Left cardiac atrium (tissue), 4 donors: ENCODE results near the gene PLCB4. TPM values are rescaled to one million over a fixed set of nuclear protein-coding genes. Genes with fewer than 3 reads are reported as not detected.

ENCODE experiments used
- ATAC-seq, 2 donors: fragments of 200-7000 bp; cut with Tn5 transposase; one replicate each; pipeline ENCODE4 v1.9.1; 2020; ENCODE audit warnings: mild to moderate bottlenecking in 2 of 2, moderate library complexity in 2 of 2
- DNase-seq: peaks from one replicate; pipeline ENCODE4 v3.0.0-alpha.2; 2020
- intact Hi-C, 2 donors: fragments of 100-400 bp; cut with DNase I; formaldehyde crosslinking; loops; one replicate each; pipeline versions ENCODE4 v1.14.1 to v1.15.1; 2022 to 2023
- total RNA-seq, 2 donors: library from RNA; stranded (reverse); fragmentation: NEBNext Ultra II Directional; extraction: Animal tissue kit (Norgen Biotek cat#: 25700); gene quantifications; one replicate each; pipeline ENCODE4 v1.2.1, GENCODE V29; 2021
- donor health status: DM: no; HTN: yes; CAD: no.
- donor health status: DM: no; HTN: yes; CAD: no; lungs with severe emphysema.
- donor health status: DM: yes; HTN: yes; CAD: no.
- donor health status: Dilated cardiomyopathy.

Gene PLCB4
- total RNA-seq, 2 donors from 2014 or later, result 29.7 to 33.4 TPM

DNA sequence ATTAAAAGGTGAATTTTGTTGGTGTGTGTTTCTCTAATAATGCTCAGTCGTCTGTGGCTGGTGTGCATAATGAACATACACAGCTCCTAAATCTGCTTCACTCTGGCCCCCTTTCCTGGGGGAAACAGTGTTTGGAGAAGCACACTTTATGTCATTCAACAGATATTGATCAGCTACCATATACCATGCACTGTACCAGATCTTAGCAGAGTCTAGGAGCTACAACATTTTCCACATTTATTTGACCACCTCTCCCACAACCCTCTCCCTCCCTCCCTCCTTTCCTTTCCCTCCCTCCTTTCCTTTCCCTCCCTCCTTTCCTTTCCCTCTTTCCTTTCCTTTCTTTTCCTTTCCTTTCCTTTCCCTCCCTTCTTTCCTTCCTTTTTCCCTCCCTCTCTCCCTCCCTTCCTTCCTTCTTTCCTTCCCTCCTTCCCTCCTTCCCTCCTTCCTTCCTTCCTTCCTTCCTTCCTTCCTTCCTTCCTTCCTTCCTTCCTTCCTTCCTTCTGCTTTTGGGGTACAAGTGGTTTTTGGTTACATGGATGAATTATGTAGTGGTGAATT is 85.7 kb downstream of the PLCB4 start:
- DNase-seq, result no peak
- no peak for ATAC-seq
- intact Hi-C loops, result no loop called here

- intact Hi-C loops, result no loop called here
- no peak for DNase-seq
- no peak for ATAC-seq
These were observed 87.8 kb downstream of the PLCB4 start for GRCh38 chr20:9156529-9157280.

- ATAC-seq (no peak), DNase-seq (no peak)
- intact Hi-C loops, result loop anchor here in 1 of 2 donors (10.0 kb wide), 1 partner anchor 46 kb away; no protein-coding TSS in a partner anchor
These were observed 91.4 kb downstream of the PLCB4 start for GRCh38 chr20:9160331-9160730.

- peak in 1 of 2 donors; percentile 76 for ATAC-seq
- intact Hi-C loops, result loop anchor here in 1 of 2 donors (10.0 kb wide), 1 partner anchor 46 kb away; no protein-coding TSS in a partner anchor
These were observed 91.9 kb downstream of the PLCB4 start for GRCh38 chr20:9160757-9161156.

GRCh38 chr20:9161311-9161710 is 92.4 kb downstream of the PLCB4 start:
- DNase-seq, result no peak
- no peak for ATAC-seq
- intact Hi-C loops, result loop anchor here in 1 of 2 donors (10.0 kb wide), 1 partner anchor 47 kb away; no protein-coding TSS in a partner anchor

More at GRCh38 chr20:9160757-9161156, 91.9 kb downstream of the PLCB4 start:
- no peak for DNase-seq

DNA sequence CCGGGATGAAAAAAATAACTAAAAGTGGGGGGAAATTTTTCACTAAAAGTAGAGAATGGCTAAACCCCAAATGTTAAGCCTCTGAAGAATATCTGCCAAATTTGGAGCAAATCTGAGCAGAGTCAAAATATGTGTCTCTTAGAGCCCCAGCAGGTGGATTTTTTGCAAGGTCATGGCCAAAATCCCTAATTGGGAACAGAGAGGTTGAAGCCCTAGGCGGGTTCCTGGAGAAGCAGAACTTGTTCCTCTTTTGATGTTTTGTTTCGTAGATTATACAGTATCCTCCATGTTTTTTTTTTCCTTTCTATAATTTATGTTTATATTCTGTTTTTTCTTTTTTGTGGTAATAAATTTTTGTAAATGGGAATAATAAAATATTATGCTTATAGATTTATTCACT is 94.4 kb downstream of the PLCB4 start:
- ATAC-seq (no peak), DNase-seq (no peak)
- intact Hi-C loops, result loop anchor here in 1 of 2 donors (10.0 kb wide), 1 partner anchor 48 kb away; no protein-coding TSS in a partner anchor

DNA sequence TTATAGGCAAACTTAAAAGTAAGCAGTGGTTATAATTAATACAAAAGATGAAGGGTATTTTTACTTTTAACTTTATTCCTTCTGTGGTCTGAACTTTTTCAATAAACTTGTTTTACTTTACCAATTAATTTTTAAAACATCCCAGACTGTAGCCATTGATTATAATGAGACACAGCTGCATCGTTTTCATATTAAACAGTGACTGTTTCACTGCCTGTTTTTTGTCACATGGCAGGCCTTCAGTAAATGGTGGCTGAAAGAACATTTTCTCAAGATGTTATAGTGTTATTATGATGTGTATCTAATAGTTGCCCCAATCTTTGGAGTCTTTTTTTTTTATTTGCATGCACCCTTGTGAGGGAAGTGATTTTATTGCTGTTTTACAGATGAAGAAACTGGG is 95.1 kb downstream of the PLCB4 start:
- intact Hi-C loops, result loop anchor here in 1 of 2 donors (10.0 kb wide), 1 partner anchor 49 kb away; no protein-coding TSS in a partner anchor
- ATAC-seq (no peak), DNase-seq (no peak)

DNA sequence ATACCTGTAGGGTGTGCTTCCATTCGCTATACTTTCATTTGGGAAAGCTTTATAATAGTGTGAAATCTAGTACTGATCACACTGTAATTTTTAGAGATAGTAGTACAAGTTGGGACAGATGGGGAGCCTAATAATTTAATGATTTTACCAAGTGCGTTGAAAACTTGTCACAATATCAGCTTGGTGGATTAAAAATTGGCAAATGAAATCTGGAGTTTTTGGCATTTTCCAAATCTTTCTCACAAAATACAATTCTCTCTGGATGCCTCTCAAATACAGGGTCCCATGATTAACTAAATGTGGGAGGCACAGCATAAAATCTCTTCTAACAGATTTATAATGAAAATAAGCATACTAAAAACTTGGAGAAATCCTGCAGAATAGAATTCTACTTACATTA is 96.4 kb downstream of the PLCB4 start:
- intact Hi-C loops, result loop anchor here in 1 of 2 donors (10.0 kb wide), 1 partner anchor 50 kb away; no protein-coding TSS in a partner anchor
- no peak for ATAC-seq
- DNase-seq, result no peak

GRCh38 chr20:9166153-9166780 is 97.4 kb downstream of the PLCB4 start:
- ATAC-seq (peak; percentile 53 to 57), DNase-seq (no peak)
- intact Hi-C loops, result loop anchor here in 1 of 2 donors (10.0 kb wide), 1 partner anchor 51 kb away; no protein-coding TSS in a partner anchor

DNA sequence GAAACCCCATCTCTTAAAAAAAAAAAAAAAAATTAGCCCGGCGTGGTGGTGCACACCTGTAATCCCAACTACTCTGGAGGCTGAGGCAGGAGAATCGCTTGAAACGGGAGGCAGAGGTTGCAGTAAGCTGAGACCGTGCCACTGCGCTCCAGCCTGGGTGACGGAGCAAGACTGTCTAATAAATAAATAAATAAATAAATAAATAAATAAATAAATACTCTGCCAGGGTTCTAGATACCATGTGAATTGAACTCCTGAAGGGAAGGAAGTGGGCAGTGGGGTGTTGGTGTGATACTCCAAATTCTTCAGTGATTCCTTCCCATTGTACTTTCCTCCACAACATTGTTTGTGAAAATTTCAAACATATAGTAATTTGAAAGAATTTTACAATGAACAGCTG is 100.5 kb downstream of the PLCB4 start:
- intact Hi-C loops, result loop anchor here in 1 of 2 donors (10.0 kb wide), 1 partner anchor 55 kb away; no protein-coding TSS in a partner anchor

GRCh38 chr20:9172851-9173250 is 104.0 kb downstream of the PLCB4 start:
- ATAC-seq (no peak), DNase-seq (no peak)
- intact Hi-C loops, result no loop called here

More for the DNA sequence above, 100.5 kb downstream of the PLCB4 start:
- DNase-seq, result no peak
- no peak for ATAC-seq

- intact Hi-C loops, result no loop called here
- DNase-seq, result no peak
- ATAC-seq, result no peak
These were observed 108.4 kb downstream of the PLCB4 start for GRCh38 chr20:9177278-9177677.

- ATAC-seq (peak in 1 of 2 donors; percentile 40), DNase-seq (no peak)
- intact Hi-C loops, result no loop called here
These were observed 110.4 kb downstream of the PLCB4 start for GRCh38 chr20:9179193-9179802.

GRCh38 chr20:9179867-9180266 is 111.0 kb downstream of the PLCB4 start:
- DNase-seq, result no peak
- intact Hi-C loops, result no loop called here
- no peak for ATAC-seq

DNA sequence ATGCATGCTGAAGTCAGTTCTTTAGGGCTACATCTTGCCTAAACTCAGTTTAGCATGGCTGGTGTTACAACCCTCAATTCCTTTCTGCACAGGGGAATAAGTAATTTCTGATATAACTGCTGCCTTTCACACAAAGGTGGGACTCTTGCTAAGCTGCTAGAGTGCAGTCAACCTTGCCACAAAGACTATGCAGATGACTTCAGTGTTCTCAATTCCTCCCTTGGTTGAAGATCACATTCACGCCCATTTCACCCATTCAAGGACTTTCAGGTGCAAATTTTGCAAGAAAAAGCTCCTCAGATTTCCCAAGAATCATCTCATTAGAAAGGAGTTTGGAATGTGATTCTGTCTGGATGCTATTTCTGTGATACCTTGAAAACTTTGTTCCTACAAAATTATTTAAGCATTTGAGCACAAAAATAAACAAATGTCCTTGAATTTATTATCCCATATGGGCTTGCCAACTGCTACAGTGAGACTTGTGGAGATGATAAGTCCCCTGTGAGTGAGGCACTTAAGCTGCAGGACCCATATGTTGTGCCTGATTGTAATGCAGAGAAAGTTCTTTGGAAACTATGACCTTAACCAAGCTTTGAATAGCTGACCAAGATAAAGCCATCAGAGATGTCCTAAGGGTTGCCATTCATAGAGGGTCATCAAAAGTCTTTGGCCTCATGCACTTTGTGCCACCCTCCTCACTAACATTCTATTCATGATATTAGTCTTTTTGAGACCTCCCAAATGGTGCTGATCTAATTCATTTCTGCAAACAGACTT is 111.8 kb downstream of the PLCB4 start:
- DNase-seq (no peak), ATAC-seq (no peak)

DNA sequence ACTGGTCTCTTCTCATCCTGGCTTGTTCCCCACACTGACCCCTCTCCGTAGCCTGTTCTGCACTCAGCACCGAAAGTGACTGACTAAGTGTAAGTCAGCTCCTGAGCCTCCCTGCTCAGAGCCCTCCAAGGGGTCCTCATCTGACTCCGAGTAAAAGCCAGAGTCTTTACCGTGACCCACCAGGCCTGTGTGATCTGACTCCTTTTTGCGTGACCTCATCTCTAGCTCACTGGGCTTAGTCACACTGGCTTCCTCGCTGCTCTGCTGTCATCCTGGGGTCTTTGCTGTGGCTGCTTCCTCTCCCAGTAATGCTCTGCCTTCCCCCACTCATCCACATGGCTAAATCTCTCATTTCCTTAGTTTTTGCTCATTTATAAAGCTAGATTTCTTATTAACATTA is 116.6 kb downstream of the PLCB4 start:
- peak in 1 of 2 donors; percentile 38 for ATAC-seq
- intact Hi-C loops, result no loop called here
- no peak for DNase-seq

More for the DNA sequence above, 111.8 kb downstream of the PLCB4 start:
- intact Hi-C loops, result no loop called here

DNA sequence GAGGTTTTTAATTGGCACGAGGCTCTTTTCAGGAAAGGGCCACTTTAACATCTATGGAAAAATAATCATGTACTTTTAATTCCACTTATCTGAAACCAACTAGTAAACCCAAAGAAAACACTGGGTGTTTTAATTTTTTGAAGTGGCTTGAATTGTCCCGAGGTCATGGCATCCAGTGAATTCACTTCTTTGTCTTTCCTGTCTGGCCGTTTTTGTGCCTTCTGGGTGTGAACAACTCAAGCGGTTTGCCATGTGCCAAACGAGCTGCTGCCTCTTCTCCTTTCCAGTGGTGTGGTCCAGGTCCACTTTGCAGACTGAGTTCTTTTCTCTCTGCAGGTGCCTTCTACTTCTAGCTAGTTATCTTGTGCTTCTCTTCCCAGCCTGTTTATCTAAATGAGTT is 117.5 kb downstream of the PLCB4 start:
- no peak for DNase-seq
- ATAC-seq, result no peak
- intact Hi-C loops, result no loop called here

GRCh38 chr20:9195031-9195430 is 126.1 kb downstream of the PLCB4 start:
- DNase-seq, result no peak
- intact Hi-C loops, result no loop called here
- no peak for ATAC-seq

- peak in 1 of 2 donors; percentile 27 for ATAC-seq
- no peak for DNase-seq
- intact Hi-C loops, result no loop called here
These were observed 127.2 kb downstream of the PLCB4 start for GRCh38 chr20:9196110-9196509.
